ENCODE data around the gene PHLDB1.

DNA sequence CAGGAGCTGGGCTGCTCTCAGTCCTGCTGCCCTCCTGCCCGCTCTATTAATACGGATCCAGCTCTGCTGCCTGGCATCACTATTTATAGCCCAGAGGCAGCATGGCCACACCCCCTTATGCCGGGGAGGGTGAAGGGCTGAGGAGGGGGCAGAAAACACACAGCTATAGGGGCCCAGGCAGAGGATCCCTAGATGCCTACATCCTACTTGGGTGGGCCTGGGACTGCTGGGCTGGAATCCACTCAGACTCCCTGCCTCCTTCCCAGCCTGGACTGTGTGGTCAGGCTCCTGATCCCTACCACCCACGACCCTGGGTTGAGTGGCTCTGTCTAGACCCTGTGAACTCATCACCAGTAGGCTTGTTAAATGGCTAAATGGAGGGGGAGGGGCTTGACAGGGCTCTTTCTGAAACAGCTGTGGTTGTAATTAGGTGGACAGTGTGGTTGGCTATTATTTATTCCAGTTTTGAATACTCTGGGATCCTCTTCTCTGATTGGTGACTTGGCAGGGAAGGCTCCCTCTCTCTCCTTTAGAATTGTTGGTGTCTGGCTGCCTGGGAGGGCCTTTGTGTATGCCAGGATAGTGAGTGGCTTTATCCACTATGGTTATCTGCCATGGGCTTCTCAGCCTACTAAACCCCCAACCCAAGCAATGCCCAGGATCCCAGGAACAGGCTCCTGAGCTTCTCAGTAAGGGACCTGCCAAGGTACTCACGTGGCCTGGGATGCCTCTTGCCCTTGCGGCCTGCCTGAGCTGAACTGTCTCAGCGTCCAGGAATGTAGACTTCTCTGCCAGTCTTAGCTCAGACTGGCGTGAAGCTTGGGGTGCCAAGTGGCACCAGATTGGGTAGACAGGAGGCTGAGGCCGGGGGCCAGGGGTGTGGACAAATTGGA lies 15.2 kb downstream of the PHLDB1 start:
- TF ChIP-seq, protein P1, sequence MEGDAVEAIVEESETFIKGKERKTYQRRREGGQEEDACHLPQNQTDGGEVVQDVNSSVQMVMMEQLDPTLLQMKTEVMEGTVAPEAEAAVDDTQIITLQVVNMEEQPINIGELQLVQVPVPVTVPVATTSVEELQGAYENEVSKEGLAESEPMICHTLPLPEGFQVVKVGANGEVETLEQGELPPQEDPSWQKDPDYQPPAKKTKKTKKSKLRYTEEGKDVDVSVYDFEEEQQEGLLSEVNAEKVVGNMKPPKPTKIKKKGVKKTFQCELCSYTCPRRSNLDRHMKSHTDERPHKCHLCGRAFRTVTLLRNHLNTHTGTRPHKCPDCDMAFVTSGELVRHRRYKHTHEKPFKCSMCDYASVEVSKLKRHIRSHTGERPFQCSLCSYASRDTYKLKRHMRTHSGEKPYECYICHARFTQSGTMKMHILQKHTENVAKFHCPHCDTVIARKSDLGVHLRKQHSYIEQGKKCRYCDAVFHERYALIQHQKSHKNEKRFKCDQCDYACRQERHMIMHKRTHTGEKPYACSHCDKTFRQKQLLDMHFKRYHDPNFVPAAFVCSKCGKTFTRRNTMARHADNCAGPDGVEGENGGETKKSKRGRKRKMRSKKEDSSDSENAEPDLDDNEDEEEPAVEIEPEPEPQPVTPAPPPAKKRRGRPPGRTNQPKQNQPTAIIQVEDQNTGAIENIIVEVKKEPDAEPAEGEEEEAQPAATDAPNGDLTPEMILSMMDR (IDR thresholded peaks at IDR 0.05), result no peak
- TF ChIP-seq JUNB (IDR thresholded peaks at IDR 0.05) (no peak), PHF8 (IDR thresholded peaks at IDR 0.05; ENCODE audit: borderline replicate concordance, low read depth) (no peak), CHD2 (IDR thresholded peaks at IDR 0.05; ENCODE audit: low read length, partially characterized antibody) (no peak), MAFK (IDR thresholded peaks at IDR 0.05; ENCODE audit: partially characterized antibody) (no peak), POLR2A (IDR thresholded peaks at IDR 0.05; ENCODE audit: low read length) (no peak), KDM5A (IDR thresholded peaks at IDR 0.05) (no peak), CBX8 (IDR thresholded peaks at IDR 0.05) (no peak), HDAC2 (IDR thresholded peaks at IDR 0.05) (no peak), RNF2 (IDR thresholded peaks at IDR 0.05; ENCODE audit: borderline replicate concordance, low read depth) (no peak)
- TF ChIP-seq, protein P2, sequence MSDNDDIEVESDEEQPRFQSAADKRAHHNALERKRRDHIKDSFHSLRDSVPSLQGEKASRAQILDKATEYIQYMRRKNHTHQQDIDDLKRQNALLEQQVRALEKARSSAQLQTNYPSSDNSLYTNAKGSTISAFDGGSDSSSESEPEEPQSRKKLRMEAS (IDR thresholded peaks at IDR 0.05), result peak; percentile 61
- TF ChIP-seq, protein P3, sequence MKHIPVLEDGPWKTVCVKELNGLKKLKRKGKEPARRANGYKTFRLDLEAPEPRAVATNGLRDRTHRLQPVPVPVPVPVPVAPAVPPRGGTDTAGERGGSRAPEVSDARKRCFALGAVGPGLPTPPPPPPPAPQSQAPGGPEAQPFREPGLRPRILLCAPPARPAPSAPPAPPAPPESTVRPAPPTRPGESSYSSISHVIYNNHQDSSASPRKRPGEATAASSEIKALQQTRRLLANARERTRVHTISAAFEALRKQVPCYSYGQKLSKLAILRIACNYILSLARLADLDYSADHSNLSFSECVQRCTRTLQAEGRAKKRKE (CRISPR knock-in tag; IDR thresholded peaks at IDR 0.05; ENCODE audit: low read depth), result no peak
